Astrocyte (in vitro differentiated cells and primary cell): ENCODE measurements around the gene AXL. TPM values are rescaled to one million over a fixed set of nuclear protein-coding genes. Genes with fewer than 3 reads are reported as not detected.

Source experiments
- DNase-seq: peaks from one replicate; pipeline ENCODE4 v3.0.0-alpha.2; 2010; ENCODE audit warnings: low read depth
- FAIRE-seq: peaks from 2 replicates; lab custom pipeline; 2011; peaks lifted over from hg19 to GRCh38; lab: Jason Lieb, UNC
- H2AFZ ChIP-seq: 2 replicates; pipeline ENCODE4 v1.6.0; 2012; ENCODE audit warnings: low read depth, low read length, inconsistent platforms
- H3K27ac ChIP-seq: 2 replicates; pipeline ENCODE4 v1.5.1; 2011; ENCODE audit warnings: low read depth, low read length, inconsistent platforms
- H3K27me3 ChIP-seq: 2 replicates; pipeline ENCODE4 v1.6.0; 2011; ENCODE audit warnings: low read length, inconsistent platforms; ENCODE audit not compliant: insufficient read depth
- H3K36me3 ChIP-seq: 2 replicates; pipeline ENCODE4 v1.5.1; 2011; ENCODE audit warnings: low read length, inconsistent platforms; ENCODE audit not compliant: insufficient read depth
- H3K4me1 ChIP-seq: 2 replicates; pipeline ENCODE4 v1.5.1; 2011; ENCODE audit warnings: low read length, inconsistent platforms; ENCODE audit not compliant: insufficient read depth
- H3K4me2 ChIP-seq: 2 replicates; pipeline ENCODE4 v1.6.0; 2012; ENCODE audit warnings: low read length, inconsistent platforms
- H3K4me3 ChIP-seq: 2 replicates; pipeline ENCODE4 v1.5.1; 2011; ENCODE audit warnings: low read depth, mild to moderate bottlenecking, low read length, inconsistent platforms; ENCODE audit not compliant: insufficient read depth
- H3K79me2 ChIP-seq: 2 replicates; pipeline ENCODE4 v1.6.0; 2012; ENCODE audit warnings: mild to moderate bottlenecking, low read length, inconsistent platforms; ENCODE audit not compliant: insufficient read depth
- H3K9ac ChIP-seq: 2 replicates; pipeline ENCODE4 v1.6.0; 2012; ENCODE audit warnings: mild to moderate bottlenecking, low read length, inconsistent platforms
- H3K9me3 ChIP-seq: 2 replicates; pipeline ENCODE4 v1.5.1; 2012; ENCODE audit warnings: low read depth, mild to moderate bottlenecking, low read length, inconsistent platforms; ENCODE audit not compliant: insufficient read depth
- H4K20me1 ChIP-seq: 2 replicates; pipeline ENCODE4 v1.6.0; 2012; ENCODE audit warnings: low read length, inconsistent platforms; ENCODE audit not compliant: insufficient read depth
- H3K27ac Mint-ChIP-seq: one replicate; pipeline ENCODE4 v1.8.0; 2021; ENCODE audit warnings: mild to moderate bottlenecking, mixed read lengths; ENCODE audit not compliant: unreplicated experiment
- H3K27me3 Mint-ChIP-seq: one replicate; pipeline ENCODE4 v1.8.0; 2021; ENCODE audit warnings: low read depth, mixed read lengths; ENCODE audit not compliant: unreplicated experiment
- H3K36me3 Mint-ChIP-seq: one replicate; pipeline ENCODE4 v1.8.0; 2021; ENCODE audit warnings: low read depth, mixed read lengths; ENCODE audit not compliant: unreplicated experiment
- H3K4me1 Mint-ChIP-seq: one replicate; pipeline ENCODE4 v1.8.0; 2021; ENCODE audit warnings: low read depth, mixed read lengths; ENCODE audit not compliant: unreplicated experiment
- H3K4me3 Mint-ChIP-seq: one replicate; pipeline ENCODE4 v1.8.0; 2021; ENCODE audit warnings: mild to moderate bottlenecking, moderate library complexity, mixed read lengths; ENCODE audit not compliant: unreplicated experiment
- H3K9me3 Mint-ChIP-seq: one replicate; pipeline ENCODE4 v1.8.0; 2021; ENCODE audit warnings: mild to moderate bottlenecking, mixed read lengths; ENCODE audit not compliant: unreplicated experiment
- EZH2 ChIP-seq: IDR thresholded peaks from 2 replicates; pipeline ENCODE4 v1.6.1; 2012; ENCODE audit warnings: mild to moderate bottlenecking, low read length, inconsistent platforms; ENCODE audit not compliant: insufficient read depth
- total RNA-seq: library from RNA; stranded (reverse); gene quantifications from 2 replicates; pipeline ENCODE4 v1.2.1, GENCODE V29; 2021
- TF ChIP-seq, protein P1 (sequence below): IDR thresholded peaks from 2 replicates; pipeline ENCODE4 v1.5.1; 2011; ENCODE audit warnings: low read depth, mild to moderate bottlenecking, inconsistent platforms, low read length, moderate library complexity; ENCODE audit not compliant: insufficient read depth

Gene AXL
- total RNA-seq, 1 donor from 2014 or later, result 156 TPM

GRCh38 chr19:41249707-41250423 lies 30.8 kb downstream of the AXL start:
- Mint-ChIP-seq H3K4me1 (no peaks in the 10 kb centered on the region), H3K9me3 (no peaks in the 10 kb centered on the region), H3K27me3 (no peaks in the 10 kb centered on the region), H3K36me3 (peaks cover 49% of the 10 kb centered on the region), H3K4me3 (no peak overlapping the region), H3K27ac (no peak overlapping the region)
- Histone ChIP-seq H2AFZ (no peak overlapping the region), H3K9ac (no peak overlapping the region), H3K27ac (no peak overlapping the region), H3K36me3 (peaks cover 56% of the 10 kb centered on the region), H3K4me3 (no peak overlapping the region), H3K4me2 (no peak overlapping the region), H3K4me1 (no peaks in the 10 kb centered on the region), H4K20me1 (peaks cover 30% of the 10 kb centered on the region), H3K79me2 (peaks cover 11% of the 10 kb centered on the region), H3K27me3 (no peaks in the 10 kb centered on the region), H3K9me3 (no peaks in the 10 kb centered on the region)
- FAIRE-seq (no peak), DNase-seq (no peak)
- no peak for TF ChIP-seq EZH2
- TF ChIP-seq, protein P1, sequence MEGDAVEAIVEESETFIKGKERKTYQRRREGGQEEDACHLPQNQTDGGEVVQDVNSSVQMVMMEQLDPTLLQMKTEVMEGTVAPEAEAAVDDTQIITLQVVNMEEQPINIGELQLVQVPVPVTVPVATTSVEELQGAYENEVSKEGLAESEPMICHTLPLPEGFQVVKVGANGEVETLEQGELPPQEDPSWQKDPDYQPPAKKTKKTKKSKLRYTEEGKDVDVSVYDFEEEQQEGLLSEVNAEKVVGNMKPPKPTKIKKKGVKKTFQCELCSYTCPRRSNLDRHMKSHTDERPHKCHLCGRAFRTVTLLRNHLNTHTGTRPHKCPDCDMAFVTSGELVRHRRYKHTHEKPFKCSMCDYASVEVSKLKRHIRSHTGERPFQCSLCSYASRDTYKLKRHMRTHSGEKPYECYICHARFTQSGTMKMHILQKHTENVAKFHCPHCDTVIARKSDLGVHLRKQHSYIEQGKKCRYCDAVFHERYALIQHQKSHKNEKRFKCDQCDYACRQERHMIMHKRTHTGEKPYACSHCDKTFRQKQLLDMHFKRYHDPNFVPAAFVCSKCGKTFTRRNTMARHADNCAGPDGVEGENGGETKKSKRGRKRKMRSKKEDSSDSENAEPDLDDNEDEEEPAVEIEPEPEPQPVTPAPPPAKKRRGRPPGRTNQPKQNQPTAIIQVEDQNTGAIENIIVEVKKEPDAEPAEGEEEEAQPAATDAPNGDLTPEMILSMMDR, result no peak

DNA sequence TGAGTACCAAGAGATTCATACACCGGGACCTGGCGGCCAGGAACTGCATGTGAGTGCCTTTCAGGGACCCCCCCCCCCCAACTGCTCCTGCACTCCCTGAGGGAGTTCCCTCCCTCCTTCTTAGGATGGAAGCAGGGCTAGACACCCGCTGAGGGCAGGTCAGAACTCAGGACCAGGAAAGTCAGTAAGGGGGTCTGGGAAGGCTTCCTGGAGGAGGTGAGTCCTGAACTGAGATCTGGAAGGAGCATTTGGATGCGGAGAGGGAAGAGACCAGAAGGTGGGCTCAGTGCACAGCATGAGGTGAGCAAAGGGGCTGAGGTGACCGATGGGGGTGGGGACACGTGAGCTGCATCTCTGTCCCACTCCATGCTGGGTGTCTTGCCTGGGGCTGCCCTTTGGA lies 34.6 kb downstream of the AXL start:
- no peak overlapping the region for H3K9ac ChIP-seq
- DNase-seq (no peak), FAIRE-seq (no peak)
- H4K20me1 ChIP-seq, result peaks cover 41% of the 10 kb centered on the region
- no peak overlapping the region for H3K27ac ChIP-seq
- H3K27me3 Mint-ChIP-seq, result no peaks in the 10 kb centered on the region
- no peaks in the 10 kb centered on the region for H3K9me3 Mint-ChIP-seq
- H3K4me3 ChIP-seq, result no peak overlapping the region
- no peaks in the 10 kb centered on the region for H3K4me1 ChIP-seq
- H3K4me3 Mint-ChIP-seq, result no peak overlapping the region
- no peaks in the 10 kb centered on the region for H3K4me1 Mint-ChIP-seq
- H3K36me3 ChIP-seq, result peaks cover 63% of the 10 kb centered on the region
- no peak overlapping the region for H3K4me2 ChIP-seq
- H3K27me3 ChIP-seq, result no peaks in the 10 kb centered on the region
- peaks cover 47% of the 10 kb centered on the region for H3K36me3 Mint-ChIP-seq
- peaks cover 10% of the 10 kb centered on the region for H3K79me2 ChIP-seq
- no peaks in the 10 kb centered on the region for H3K9me3 ChIP-seq
- H2AFZ ChIP-seq, result no peak overlapping the region
- no peak for TF ChIP-seq EZH2
- TF ChIP-seq, protein P1, result no peak
- no peak overlapping the region for H3K27ac Mint-ChIP-seq

- Histone ChIP-seq H3K36me3 (peaks cover 63% of the 10 kb centered on the region), H3K27ac (no peak overlapping the region), H2AFZ (no peak overlapping the region), H3K4me1 (no peaks in the 10 kb centered on the region), H3K27me3 (no peaks in the 10 kb centered on the region), H3K79me2 (peaks cover 16% of the 10 kb centered on the region), H3K9me3 (no peaks in the 10 kb centered on the region), H3K4me3 (no peak overlapping the region), H3K9ac (no peak overlapping the region), H4K20me1 (peaks cover 37% of the 10 kb centered on the region), H3K4me2 (no peak overlapping the region)
- TF ChIP-seq EZH2, result no peak
- Mint-ChIP-seq H3K4me1 (no peaks in the 10 kb centered on the region), H3K36me3 (peaks cover 48% of the 10 kb centered on the region), H3K27ac (no peak overlapping the region), H3K4me3 (no peak overlapping the region), H3K27me3 (no peaks in the 10 kb centered on the region), H3K9me3 (no peaks in the 10 kb centered on the region)
- DNase-seq (no peak), FAIRE-seq (no peak)
Measured at GRCh38 chr19:41255171-41255570, 36.1 kb downstream of the AXL start.
